Measurements from ENCODE around the gene SPEN.

GRCh38 chr1:15884477-15884876 lies 37.0 kb downstream of the SPEN start:
- TF ChIP-seq YY1 (IDR thresholded peaks at IDR 0.05; ENCODE audit: low read depth) (no peak), CREB1 (IDR thresholded peaks at IDR 0.05; ENCODE audit: low read depth) (no peak), MAX (IDR thresholded peaks at IDR 0.05) (no peak), REST (IDR thresholded peaks at IDR 0.05; ENCODE audit: low read depth) (no peak), EGR1 (IDR thresholded peaks at IDR 0.05) (no peak), USF1 (IDR thresholded peaks at IDR 0.05) (no peak), TAF1 (IDR thresholded peaks at IDR 0.05; ENCODE audit: low read depth) (no peak), CEBPB (IDR thresholded peaks at IDR 0.05) (no peak)

All from Ishikawa (cell line).